ENCODE data around the gene CDPF1. TPM values are rescaled to one million over a fixed set of nuclear protein-coding genes. Genes with fewer than 3 reads are reported as not detected.

Gene CDPF1
- 11.9 TPM for polyA plus RNA-seq (2012; ENCODE audit: insufficient read depth, insufficient read length, low read depth)

GRCh38 chr22:46250035-46250782, at the start of gene CDPF1:
CDPF1 (minus strand) TSS chr22:46250293; CDS start chr22:46248284, 2,009 bp downstream.
- DNase-seq = peak; percentile 95
- Histone ChIP-seq H3K9me3 (no peaks in the 10 kb centered on the region), H3K36me3 (no peaks in the 10 kb centered on the region), H3K27me3 (no peaks in the 10 kb centered on the region), H3K4me1 (peaks cover 13% of the 10 kb centered on the region), H3K4me3 (ENCODE audit: low read depth, low read length) (peak within 1 kb of the TSS; percentile 74)
- TF ChIP-seq CTCF (IDR thresholded peaks at IDR 0.05; ENCODE audit: low read depth, low read length) = no peak

GRCh38 chr22:46299101-46299500, 49.0 kb upstream of the CDPF1 start:
- Histone ChIP-seq H3K36me3 (peaks cover 33% of the 10 kb centered on the region), H3K4me3 (ENCODE audit: low read depth, low read length) (no peak overlapping the region), H3K9me3 (no peaks in the 10 kb centered on the region), H3K27me3 (no peaks in the 10 kb centered on the region), H3K4me1 (no peaks in the 10 kb centered on the region; the same call in 1 of the 2 replicates)
- no peak for TF ChIP-seq CTCF (IDR thresholded peaks at IDR 0.05; ENCODE audit: low read depth, low read length)
- DNase-seq = no peak

- Histone ChIP-seq H3K4me1 (no peaks in the 10 kb centered on the region; the same call in 1 of the 2 replicates), H3K4me3 (ENCODE audit: low read depth, low read length) (peak overlapping the region; percentile 88), H3K36me3 (peaks cover 33% of the 10 kb centered on the region), H3K27me3 (no peaks in the 10 kb centered on the region), H3K9me3 (no peaks in the 10 kb centered on the region)
- DNase-seq = peak; percentile 68
- no peak for TF ChIP-seq CTCF (IDR thresholded peaks at IDR 0.05; ENCODE audit: low read depth, low read length)
Measured at GRCh38 chr22:46297151-46297812, 47.2 kb upstream of the CDPF1 start.

GRCh38 chr22:46296257-46297150, 46.4 kb upstream of the CDPF1 start, which contains the start of gene GTSE1:
GTSE1 (plus strand) TSS chr22:46296870; CDS start chr22:46297401, 531 bp downstream.
- peak; percentile 44 for TF ChIP-seq CTCF (IDR thresholded peaks at IDR 0.05; ENCODE audit: low read depth, low read length)
- peak within 1 kb of the TSS; percentile 88 for H3K4me3 ChIP-seq (ENCODE audit: low read depth, low read length)
- H3K9me3 ChIP-seq = no peaks in the 10 kb centered on the region
- H3K36me3 ChIP-seq = peaks cover 33% of the 10 kb centered on the region
- H3K4me1 ChIP-seq = no peaks in the 10 kb centered on the region; the same call in 1 of the 2 replicates
- no peaks in the 10 kb centered on the region for H3K27me3 ChIP-seq
- peak; percentile 99 for DNase-seq

GRCh38 chr22:46295277-46295971, 45.3 kb upstream of the CDPF1 start:
- TF ChIP-seq CTCF (IDR thresholded peaks at IDR 0.05; ENCODE audit: low read depth, low read length) = no peak
- no peaks in the 10 kb centered on the region; the same call in 1 of the 2 replicates for H3K4me1 ChIP-seq
- H3K36me3 ChIP-seq = peaks cover 28% of the 10 kb centered on the region
- H3K27me3 ChIP-seq = no peaks in the 10 kb centered on the region
- H3K4me3 ChIP-seq (ENCODE audit: low read depth, low read length) = no peak overlapping the region
- H3K9me3 ChIP-seq = no peaks in the 10 kb centered on the region
- DNase-seq = no peak

Data from BE2C (cell line).